Measurements from ENCODE around the gene LINC00632.
"Not testable (repeated sequence)": the region's sequence is repeated elsewhere in the genome, so short reads cannot be mapped to it uniquely, and the experiment has no call there.

- TF ChIP-seq, protein P1, sequence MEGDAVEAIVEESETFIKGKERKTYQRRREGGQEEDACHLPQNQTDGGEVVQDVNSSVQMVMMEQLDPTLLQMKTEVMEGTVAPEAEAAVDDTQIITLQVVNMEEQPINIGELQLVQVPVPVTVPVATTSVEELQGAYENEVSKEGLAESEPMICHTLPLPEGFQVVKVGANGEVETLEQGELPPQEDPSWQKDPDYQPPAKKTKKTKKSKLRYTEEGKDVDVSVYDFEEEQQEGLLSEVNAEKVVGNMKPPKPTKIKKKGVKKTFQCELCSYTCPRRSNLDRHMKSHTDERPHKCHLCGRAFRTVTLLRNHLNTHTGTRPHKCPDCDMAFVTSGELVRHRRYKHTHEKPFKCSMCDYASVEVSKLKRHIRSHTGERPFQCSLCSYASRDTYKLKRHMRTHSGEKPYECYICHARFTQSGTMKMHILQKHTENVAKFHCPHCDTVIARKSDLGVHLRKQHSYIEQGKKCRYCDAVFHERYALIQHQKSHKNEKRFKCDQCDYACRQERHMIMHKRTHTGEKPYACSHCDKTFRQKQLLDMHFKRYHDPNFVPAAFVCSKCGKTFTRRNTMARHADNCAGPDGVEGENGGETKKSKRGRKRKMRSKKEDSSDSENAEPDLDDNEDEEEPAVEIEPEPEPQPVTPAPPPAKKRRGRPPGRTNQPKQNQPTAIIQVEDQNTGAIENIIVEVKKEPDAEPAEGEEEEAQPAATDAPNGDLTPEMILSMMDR (IDR thresholded peaks at IDR 0.05) = not testable (repeated sequence)
- TF ChIP-seq EZH2 (IDR thresholded peaks at IDR 0.05; ENCODE audit: borderline replicate concordance, insufficient read depth, low read depth, low read length, poor library complexity, severe bottlenecking) = not testable (repeated sequence)
These were observed 18.0 kb upstream of the LINC00632 start for GRCh38 chrX:140691596-140691995.

Measured in B cell (primary cell).